HepG2 (cell line): ENCODE measurements around the gene NELFCD. TPM values are rescaled to one million over a fixed set of nuclear protein-coding genes. Genes with fewer than 3 reads are reported as not detected.

Source experiments
- ARID3A ChIP-seq: IDR thresholded peaks from 2 replicates; pipeline ENCODE4 v1.6.1; 2012; ENCODE audit warnings: low read depth, low read length, improper control_type of control experiment
- ARID5B ChIP-seq: IDR thresholded peaks from 2 replicates; pipeline ENCODE4 v1.4.0; 2020; ENCODE audit warnings: mild to moderate bottlenecking, missing genetic modification reagents
- IKZF4 ChIP-seq: sonication (generic); formaldehyde crosslinking; IDR thresholded peaks from 2 replicates; pipeline ENCODE4 v1.5.1; 2020; ENCODE audit warnings: borderline replicate concordance, mild to moderate bottlenecking, low read depth, missing genetic modification reagents; ENCODE audit errors: not compliant biosample characterization
- KMT2B ChIP-seq: IDR thresholded peaks from 2 replicates; pipeline ENCODE4 v1.6.1; 2016; ENCODE audit warnings: missing genetic modification reagents, missing compliant biosample characterization
- MAFF ChIP-seq: IDR thresholded peaks from 2 replicates; pipeline ENCODE4 v1.6.1; 2011; ENCODE audit warnings: low read depth, low read length, improper control_type of control experiment
- NBN ChIP-seq: fragments of 450-650 bp; conservative IDR thresholded peaks from 2 replicates; pipeline ENCODE4 v1.6.1; 2017
- REL ChIP-seq: sonication (generic); formaldehyde crosslinking; conservative IDR thresholded peaks from 2 replicates; pipeline ENCODE4 v1.8.0; 2022; ENCODE audit warnings: mild to moderate bottlenecking, missing genetic modification reagents, moderate library complexity
- YY1 ChIP-seq: IDR thresholded peaks from 2 replicates; pipeline ENCODE4 v1.6.1; 2011; ENCODE audit warnings: low read length, low read depth, moderate library complexity, mild to moderate bottlenecking; ENCODE audit not compliant: insufficient read depth, insufficient replicate concordance
- ZBTB1 ChIP-seq: sonication (generic); formaldehyde crosslinking; IDR thresholded peaks from 2 replicates; pipeline ENCODE4 v1.4.0; 2020; ENCODE audit warnings: missing genetic modification reagents, borderline replicate concordance
- ZNF18 ChIP-seq: sonication (generic); formaldehyde crosslinking; IDR thresholded peaks from 2 replicates; pipeline ENCODE4 v1.8.0; 2022; ENCODE audit warnings: mild to moderate bottlenecking, missing genetic modification reagents; ENCODE audit not compliant: insufficient replicate concordance
- ZNF256 ChIP-seq: sonication (generic); formaldehyde crosslinking; conservative IDR thresholded peaks from 2 replicates; pipeline ENCODE4 v1.4.0; 2020; ENCODE audit warnings: missing genetic modification reagents
- ZNF260 ChIP-seq: sonication (generic); formaldehyde crosslinking; IDR thresholded peaks from 2 replicates; pipeline ENCODE4 v1.4.0; 2020; ENCODE audit warnings: missing genetic modification reagents, low read depth, mild to moderate bottlenecking, borderline replicate concordance
- ZNF484 ChIP-seq: sonication (generic); formaldehyde crosslinking; IDR thresholded peaks from 2 replicates; pipeline ENCODE4 v1.5.1; 2020; ENCODE audit warnings: mild to moderate bottlenecking, low read depth, missing genetic modification reagents, borderline replicate concordance
- ZNF572 ChIP-seq: sonication (generic); formaldehyde crosslinking; IDR thresholded peaks from 2 replicates; pipeline ENCODE4 v1.5.1; 2020; ENCODE audit warnings: mild to moderate bottlenecking, missing genetic modification reagents
- ZNF766 ChIP-seq: sonication (generic); formaldehyde crosslinking; IDR thresholded peaks from 2 replicates; pipeline ENCODE4 v1.5.0; 2020; ENCODE audit warnings: missing genetic modification reagents, borderline replicate concordance
- ZNF784 ChIP-seq: sonication (generic); formaldehyde crosslinking; IDR thresholded peaks from 2 replicates; pipeline ENCODE4 v1.5.1; 2020; ENCODE audit warnings: missing genetic modification reagents, mild to moderate bottlenecking, borderline replicate concordance
- ZNF841 ChIP-seq: sonication (generic); formaldehyde crosslinking; IDR thresholded peaks from 2 replicates; pipeline ENCODE4 v1.8.1; 2023; ENCODE audit warnings: missing genetic modification reagents, borderline replicate concordance
- polyA plus RNA-seq, 8 experiments: library from polyadenylated mRNA; depleted of rRNA in 3 of 8; stranded (reverse) in 7 of 8; unstranded in 1 of 8; fragments of >200 nt; fragmentation: Illumina TruSeq in 4 of 8; extraction: Trizol in 4 of 8; gene quantifications; 2 replicates each; pipeline versions ENCODE4 v1.2.1 to v1.2.3, GENCODE V29; 2011 to 2016; ENCODE audit warnings: low read depth in 4 of 8, missing spikeins in 1 of 8, mixed read lengths in 1 of 8; ENCODE audit not compliant: insufficient read depth in 1 of 8
- total RNA-seq, 5 experiments: library from RNA; depleted of rRNA; stranded (reverse); fragments of >200 nt; fragmentation: Illumina TruSeq; extraction: Trizol; gene quantifications; 2 replicates each; pipeline ENCODE4 v1.2.3, GENCODE V29; 2016; ENCODE audit warnings: low read depth in 1 of 5
- TF ChIP-seq, protein P1 (sequence below): sonication (generic); formaldehyde crosslinking; IDR thresholded peaks from 2 replicates; pipeline ENCODE4 v1.8.1; 2022; ENCODE audit warnings: mild to moderate bottlenecking, missing genetic modification reagents

The NELFCD gene
- total and polyA plus RNA-seq, 2 of the 13 experiments (the other 11 are each of a cell fraction or from before 2014, with no cell fraction given): 159 to 203 TPM

DNA sequence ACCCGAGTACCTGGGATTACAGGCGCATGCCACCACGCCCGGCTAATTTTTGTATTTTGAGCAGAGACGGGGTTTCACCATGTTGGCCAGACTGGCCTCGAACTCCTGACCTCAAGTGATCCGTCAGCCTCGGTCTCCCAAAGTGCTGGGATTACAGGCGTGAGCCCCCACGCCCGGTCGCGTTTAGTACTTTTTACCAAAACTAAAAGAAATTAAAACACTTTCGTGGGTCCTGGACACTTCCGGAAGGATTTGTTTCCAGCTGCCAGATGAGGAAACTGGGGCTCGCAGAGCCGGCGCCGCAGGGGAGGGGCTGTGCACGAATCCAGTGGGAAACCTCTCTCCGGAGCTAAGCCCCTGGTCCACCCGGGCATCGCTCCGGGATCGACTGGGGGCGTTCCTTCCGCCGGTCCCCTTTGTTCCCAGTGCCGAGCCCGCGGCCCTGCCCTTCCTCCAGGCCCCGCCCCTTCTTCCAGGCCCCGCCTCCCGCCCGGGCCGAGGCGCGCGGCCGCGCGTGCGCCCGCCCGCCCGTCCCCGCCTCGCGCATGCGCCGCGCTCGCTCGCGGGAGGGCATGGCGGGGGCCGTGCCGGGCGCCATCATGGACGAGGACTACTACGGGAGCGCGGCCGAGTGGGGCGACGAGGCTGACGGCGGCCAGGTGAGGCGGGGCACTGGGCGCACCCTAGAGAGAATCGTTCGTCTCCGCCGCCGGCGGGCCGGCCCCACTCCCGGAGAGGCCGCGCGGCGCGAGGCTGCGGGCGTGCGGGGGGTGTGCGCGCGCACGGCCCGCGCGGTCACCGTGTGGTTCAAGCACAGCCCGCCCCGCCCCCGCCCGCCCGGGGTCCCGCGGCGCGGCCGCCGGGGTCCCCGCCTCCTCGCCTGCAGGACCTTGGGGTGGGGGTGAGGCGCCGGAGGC, at the start of gene NELFCD (continued):
- no peak for TF ChIP-seq ARID3A
- no peak for TF ChIP-seq ZNF841
- peak; percentile 29; the same call in 1 of the 2 replicates for TF ChIP-seq ZNF784 (CRISPR knock-in tag)
- TF ChIP-seq ZNF766 (CRISPR knock-in tag): peak; percentile 93; the same call in 1 of the 2 replicates
- 0 out of 2 replicates have a peak, but pooled peaks have one; percentile 27 for TF ChIP-seq ZNF256
- TF ChIP-seq YY1: peak; percentile 95
- TF ChIP-seq REL (CRISPR knock-in tag): no peak
- no peak for TF ChIP-seq NBN
- TF ChIP-seq ZNF260 (CRISPR knock-in tag): no peak
- TF ChIP-seq, protein P1, sequence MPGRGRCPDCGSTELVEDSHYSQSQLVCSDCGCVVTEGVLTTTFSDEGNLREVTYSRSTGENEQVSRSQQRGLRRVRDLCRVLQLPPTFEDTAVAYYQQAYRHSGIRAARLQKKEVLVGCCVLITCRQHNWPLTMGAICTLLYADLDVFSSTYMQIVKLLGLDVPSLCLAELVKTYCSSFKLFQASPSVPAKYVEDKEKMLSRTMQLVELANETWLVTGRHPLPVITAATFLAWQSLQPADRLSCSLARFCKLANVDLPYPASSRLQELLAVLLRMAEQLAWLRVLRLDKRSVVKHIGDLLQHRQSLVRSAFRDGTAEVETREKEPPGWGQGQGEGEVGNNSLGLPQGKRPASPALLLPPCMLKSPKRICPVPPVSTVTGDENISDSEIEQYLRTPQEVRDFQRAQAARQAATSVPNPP (CRISPR knock-in tag): 0 out of 2 replicates have a peak, but pooled peaks have one; percentile 18
- no peak for TF ChIP-seq ZNF572 (CRISPR knock-in tag)
- TF ChIP-seq MAFF: no peak
- TF ChIP-seq IKZF4: no peak
- TF ChIP-seq ZNF484 (CRISPR knock-in tag): no peak
- TF ChIP-seq ARID5B: peak; percentile 77
- TF ChIP-seq ZBTB1: 0 out of 2 replicates have a peak, but pooled peaks have one; percentile 44
- peak; percentile 66; the same call in 1 of the 2 replicates for TF ChIP-seq KMT2B (CRISPR knock-in tag)
- no peak for TF ChIP-seq ZNF18 (CRISPR knock-in tag)
